Spleen (tissue), 11 donors: ENCODE data around the gene PPP2R2B. TPM values are rescaled to one million over a fixed set of nuclear protein-coding genes. Genes with fewer than 3 reads are reported as not detected.

Source experiments
- DNase-seq: peaks from one replicate; pipeline ENCODE4 v3.0.0-alpha.2; 2020
- H3K27ac ChIP-seq, 8 donors: fragments of 200-600 bp; sonication (generic) in 7 of 8; 1 replicate in 4 of 8; 2 replicates in 4 of 8; pipeline versions ENCODE4 v1.5.0 to v1.8.0; 2016 to 2021; ENCODE audit warnings: inconsistent platforms in 4 of 8, mild to moderate bottlenecking in 4 of 8, moderate library complexity in 1 of 8
- H3K27me3 ChIP-seq, 7 donors: fragments of 200-600 bp; sonication (generic) in 6 of 7; replicated peaks in 1 of 7; 1 replicate in 4 of 7; 2 replicates in 3 of 7; pipeline versions ENCODE4 v1.5.0 to v1.8.0; 2016 to 2021; ENCODE audit warnings: inconsistent platforms in 3 of 7, mild to moderate bottlenecking in 1 of 7
- H3K36me3 ChIP-seq, 6 donors: fragments of 200-600 bp; sonication (generic) in 5 of 6; 1 replicate in 4 of 6; 2 replicates in 2 of 6; pipeline versions ENCODE4 v1.5.0 to v1.8.0; 2016 to 2021; ENCODE audit warnings: inconsistent platforms in 2 of 6
- H3K4me1 ChIP-seq, 6 donors: fragments of 200-600 bp; sonication (generic) in 5 of 6; 1 replicate in 3 of 6; 2 replicates in 3 of 6; pipeline versions ENCODE4 v1.5.0 to v1.8.0; 2016 to 2021; ENCODE audit warnings: inconsistent platforms in 3 of 6
- H3K4me3 ChIP-seq, 8 donors: fragments of 200-600 bp; sonication (generic) in 7 of 8; 1 replicate in 4 of 8; 2 replicates in 4 of 8; pipeline versions ENCODE4 v1.5.0 to v1.8.0; 2016 to 2021; ENCODE audit warnings: inconsistent platforms in 4 of 8, mild to moderate bottlenecking in 4 of 8, moderate library complexity in 2 of 8
- H3K9me3 ChIP-seq, 8 donors: fragments of 200-600 bp; sonication (generic) in 7 of 8; 1 replicate in 4 of 8; 2 replicates in 4 of 8; pipeline versions ENCODE4 v1.5.0 to v1.8.0; 2016 to 2021; ENCODE audit warnings: inconsistent platforms in 4 of 8
- POLR2A ChIP-seq, 3 donors: fragments of 450-650 bp; IDR thresholded peaks; one replicate each; pipeline ENCODE4 v1.5.1; 2017; ENCODE audit warnings: antibody characterized with exemption in 3 of 3, mild to moderate bottlenecking in 1 of 3
- POLR2AphosphoS5 ChIP-seq, 3 donors: sonication (generic); formaldehyde crosslinking; IDR thresholded peaks; one replicate each; pipeline ENCODE4 v1.5.1; 2017; ENCODE audit warnings: antibody characterized with exemption in 3 of 3
- WGBS, 5 donors: extraction: QIAGEN DNeasy Blood & Tissue Kit in 3 of 5; methylation state at CpG; one replicate each; pipeline versions ENCODE4 v1.1.5 to v1.1.7; 2013 to 2018; 5-methylcytosine and 5-hydroxymethylcytosine counted together
- intact Hi-C: fragments of 100-400 bp; cut with DNase I; formaldehyde crosslinking; loops from one replicate; pipeline ENCODE4 v1.15.0; 2023; ENCODE audit warnings: low total_unique reads
- polyA plus RNA-seq, 3 donors: library from polyadenylated mRNA; stranded (reverse); fragments of 200-250 nt; gene quantifications; one replicate each; pipeline ENCODE4 v1.2.1, GENCODE V29; 2013
- total RNA-seq, 7 donors: library from RNA; depleted of rRNA in 3 of 7; stranded (reverse); fragments of >200 nt in 3 of 7; fragmentation: NEBNext Ultra II Directional in 4 of 7; extraction: Animal tissue kit (Norgen Biotek cat#: 25700) in 4 of 7; gene quantifications; one replicate each; pipeline versions ENCODE4 v1.1.0 to v1.2.1, GENCODE V29; 2016 to 2021
- TF ChIP-seq, protein P1 (sequence below), 11 experiments: fragments of 200-600 bp in 7 of 11; fragments of 450-650 bp in 4 of 11; sonication (generic) in 4 of 11; IDR thresholded peaks in 8 of 11; conservative IDR thresholded peaks in 3 of 11; 1 replicate in 7 of 11; 2 replicates in 4 of 11; pipeline versions ENCODE4 v1.4.0 to v1.8.0; 2016 to 2021; ENCODE audit warnings: antibody characterized with exemption in 11 of 11, inconsistent platforms in 4 of 11, mild to moderate bottlenecking in 1 of 11
- donor health status: healthy with polysubstance abuse.
- donor health status: DM: no; HTN: no; CAD: no; lungs with moderate emphysema.
- donor health status: DM: no; HTN: no; CAD: no.
- donor health status: Bipolar disorder and iron deficiency.
- donor health status: healthy.
- donor health status: DM: no; HTN: no; CAD: no.
- donor health status: DM: yes; HTN: yes; CAD: no.

Gene PPP2R2B
- total and polyA plus RNA-seq, 10 donors: 0.17 to 9.3 (median 4.1) TPM

DNA sequence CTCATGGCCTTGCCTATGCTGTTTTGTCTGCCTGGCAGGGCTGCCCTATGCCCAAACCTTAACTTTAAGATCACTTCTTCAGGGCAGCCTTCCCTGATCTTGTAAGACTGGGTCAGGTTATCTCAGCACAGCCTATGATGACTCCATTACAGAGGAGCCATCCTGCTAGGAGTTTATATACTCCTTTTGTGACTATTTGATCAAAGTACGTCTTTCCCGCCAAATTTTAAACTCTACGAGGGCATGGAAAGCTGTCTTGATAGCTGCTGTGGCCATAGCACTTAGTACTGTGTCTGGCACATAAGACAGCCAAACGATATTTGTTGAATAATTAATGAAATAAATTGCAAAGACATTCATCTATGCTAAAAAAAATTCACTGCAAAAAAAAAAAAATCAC is 60.6 kb downstream of the PPP2R2B start:
- DNase-seq: no peak
- 82 to 92% (median 87%) methylated on average over 4 of the region's 4 CpGs for WGBS, 5 donors
- H3K9me3 ChIP-seq: no peaks in the 10 kb centered on the region
- intact Hi-C loops: no loop called here
- no peaks in the 10 kb centered on the region for H3K27me3 ChIP-seq
- no peak overlapping the region for H3K27ac ChIP-seq
- TF ChIP-seq POLR2A (IDR thresholded peaks at IDR 0.05) (no peak), POLR2AphosphoS5 (IDR thresholded peaks at IDR 0.05) (no peak)
- TF ChIP-seq, protein P1, sequence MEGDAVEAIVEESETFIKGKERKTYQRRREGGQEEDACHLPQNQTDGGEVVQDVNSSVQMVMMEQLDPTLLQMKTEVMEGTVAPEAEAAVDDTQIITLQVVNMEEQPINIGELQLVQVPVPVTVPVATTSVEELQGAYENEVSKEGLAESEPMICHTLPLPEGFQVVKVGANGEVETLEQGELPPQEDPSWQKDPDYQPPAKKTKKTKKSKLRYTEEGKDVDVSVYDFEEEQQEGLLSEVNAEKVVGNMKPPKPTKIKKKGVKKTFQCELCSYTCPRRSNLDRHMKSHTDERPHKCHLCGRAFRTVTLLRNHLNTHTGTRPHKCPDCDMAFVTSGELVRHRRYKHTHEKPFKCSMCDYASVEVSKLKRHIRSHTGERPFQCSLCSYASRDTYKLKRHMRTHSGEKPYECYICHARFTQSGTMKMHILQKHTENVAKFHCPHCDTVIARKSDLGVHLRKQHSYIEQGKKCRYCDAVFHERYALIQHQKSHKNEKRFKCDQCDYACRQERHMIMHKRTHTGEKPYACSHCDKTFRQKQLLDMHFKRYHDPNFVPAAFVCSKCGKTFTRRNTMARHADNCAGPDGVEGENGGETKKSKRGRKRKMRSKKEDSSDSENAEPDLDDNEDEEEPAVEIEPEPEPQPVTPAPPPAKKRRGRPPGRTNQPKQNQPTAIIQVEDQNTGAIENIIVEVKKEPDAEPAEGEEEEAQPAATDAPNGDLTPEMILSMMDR (IDR thresholded peaks at IDR 0.05 in 8 of 11, conservative IDR thresholded peaks at IDR 0.05 in 3 of 11): no peak
- no peak overlapping the region for H3K4me3 ChIP-seq
- H3K36me3 ChIP-seq: no peaks in the 10 kb centered on the region
- no peaks in the 10 kb centered on the region for H3K4me1 ChIP-seq

DNA sequence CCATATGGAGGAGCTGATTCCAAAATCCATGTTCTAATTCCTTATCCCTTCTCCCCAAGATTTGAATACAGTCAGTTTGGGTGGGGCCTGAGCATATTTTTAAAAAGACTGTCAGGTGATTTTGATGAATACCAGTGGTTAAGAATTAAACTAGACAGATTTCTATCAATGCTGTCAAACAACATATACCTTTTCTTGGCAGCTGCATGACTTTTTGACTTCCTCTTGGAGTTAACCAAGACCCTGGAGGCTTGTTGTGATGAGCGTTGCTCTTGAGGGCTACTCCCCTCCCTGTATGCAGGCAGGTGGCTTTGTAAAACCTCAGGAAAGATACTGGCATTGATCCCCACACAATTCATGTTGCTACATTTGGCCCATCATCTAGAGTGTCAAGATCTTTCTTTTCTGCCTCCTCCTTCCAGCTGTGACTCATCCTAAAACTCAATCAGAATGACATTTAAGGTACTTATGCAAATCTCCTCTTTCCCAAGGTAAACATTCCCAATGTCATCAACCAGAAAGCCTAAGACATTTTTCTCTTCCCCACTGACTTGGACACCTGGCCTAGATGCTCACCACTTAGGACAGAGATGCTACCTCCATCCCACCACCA is 61.7 kb downstream of the PPP2R2B start:
- H3K27me3 ChIP-seq: no peaks in the 10 kb centered on the region
- intact Hi-C loops: no loop called here
- H3K27ac ChIP-seq: no peak overlapping the region
- DNase-seq: no peak
- WGBS, 5 donors: 13 to 48% (median 19%) methylated on average over 1 of the region's 1 CpG
- no peaks in the 10 kb centered on the region for H3K4me1 ChIP-seq
- no peak overlapping the region for H3K4me3 ChIP-seq
- no peaks in the 10 kb centered on the region for H3K9me3 ChIP-seq
- TF ChIP-seq POLR2AphosphoS5 (IDR thresholded peaks at IDR 0.05) (no peak), POLR2A (IDR thresholded peaks at IDR 0.05) (no peak)
- TF ChIP-seq, protein P1 (IDR thresholded peaks at IDR 0.05 in 8 of 11, conservative IDR thresholded peaks at IDR 0.05 in 3 of 11): no peak
- H3K36me3 ChIP-seq: no peaks in the 10 kb centered on the region

DNA sequence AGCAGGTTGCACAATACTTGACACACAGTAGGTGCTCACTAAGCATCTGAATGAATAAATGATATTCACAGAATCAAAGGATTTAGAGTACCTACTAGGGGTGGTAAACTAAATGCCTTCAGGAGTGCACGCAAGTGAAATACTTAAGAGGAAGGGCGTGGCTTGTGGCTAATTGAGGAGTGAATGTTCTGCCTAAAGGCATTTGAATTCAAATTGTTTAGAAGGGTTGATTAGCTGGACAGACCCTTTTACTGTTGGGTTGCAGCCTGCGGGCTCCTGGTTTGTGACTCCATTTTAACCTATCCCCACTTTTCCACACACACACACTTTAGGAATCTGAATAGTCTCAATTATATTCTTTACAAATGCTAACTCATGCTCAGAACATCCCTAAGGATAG is 63.1 kb downstream of the PPP2R2B start:
- 66 to 87% (median 70%) methylated on average over 3 of the region's 3 CpGs for whole genome bisulfite sequencing, 5 donors
- TF ChIP-seq, protein P1 (IDR thresholded peaks at IDR 0.05 in 8 of 11, conservative IDR thresholded peaks at IDR 0.05 in 3 of 11): no peak
- TF ChIP-seq POLR2A (IDR thresholded peaks at IDR 0.05) (no peak), POLR2AphosphoS5 (IDR thresholded peaks at IDR 0.05) (no peak)
- Histone ChIP-seq H3K27ac (no peak overlapping the region), H3K27me3 (no peaks in the 10 kb centered on the region), H3K4me3 (no peak overlapping the region), H3K4me1 (no peaks in the 10 kb centered on the region), H3K9me3 (no peaks in the 10 kb centered on the region), H3K36me3 (no peaks in the 10 kb centered on the region)
- intact Hi-C loops: no loop called here
- DNase-seq: no peak

DNA sequence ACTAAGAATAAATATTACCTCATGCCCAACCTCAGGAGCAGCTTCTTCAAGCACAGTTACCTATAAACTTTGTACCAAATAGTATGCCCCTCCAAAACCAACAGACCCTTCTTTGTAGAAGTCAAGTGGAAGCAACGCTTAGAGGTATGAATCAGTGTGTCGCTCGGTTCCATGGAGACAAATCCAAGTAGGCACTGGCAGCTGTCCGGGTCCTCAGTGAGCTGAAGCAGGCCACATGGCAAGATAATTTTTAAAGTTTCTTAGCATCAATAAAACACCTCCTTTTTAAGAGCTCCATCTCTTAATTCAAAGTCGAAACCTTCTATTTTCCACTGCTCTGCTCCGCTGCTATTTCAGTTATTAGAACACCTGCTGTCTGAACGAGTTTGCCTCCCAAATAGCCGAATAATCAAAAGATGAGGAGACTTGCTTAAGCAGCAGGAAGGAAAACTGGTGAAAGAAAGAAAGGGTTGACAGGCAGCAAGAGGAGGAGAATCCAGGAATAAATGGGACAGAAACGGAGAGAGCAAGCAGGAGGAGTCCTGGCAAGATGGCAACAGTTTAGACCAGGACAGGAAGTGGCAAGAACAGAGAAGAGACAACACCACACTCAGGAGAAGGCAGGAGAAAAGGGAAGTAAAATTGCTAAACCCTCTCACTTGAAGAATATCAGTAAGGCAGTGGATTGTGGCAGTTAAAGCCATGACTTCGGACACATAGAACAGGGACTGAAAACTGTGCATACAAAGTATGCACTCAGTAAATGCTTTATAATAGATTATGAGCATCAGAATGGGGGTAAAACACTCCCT is 65.0 kb downstream of the PPP2R2B start:
- 65 to 75% (median 71%) methylated on average over 10 of the region's 10 CpGs for WGBS, 5 donors
- H3K27ac ChIP-seq: no peak overlapping the region
- H3K9me3 ChIP-seq: no peaks in the 10 kb centered on the region
- H3K27me3 ChIP-seq: no peaks in the 10 kb centered on the region
- no peak overlapping the region for H3K4me3 ChIP-seq
- intact Hi-C loops: no loop called here
- H3K36me3 ChIP-seq: no peaks in the 10 kb centered on the region
- TF ChIP-seq POLR2A (IDR thresholded peaks at IDR 0.05) (no peak), POLR2AphosphoS5 (IDR thresholded peaks at IDR 0.05) (no peak)
- TF ChIP-seq, protein P1 (IDR thresholded peaks at IDR 0.05 in 8 of 11, conservative IDR thresholded peaks at IDR 0.05 in 3 of 11): no peak
- DNase-seq: no peak
- H3K4me1 ChIP-seq: no peaks in the 10 kb centered on the region
